GM18951 (cell line): ENCODE measurements around the gene LTB4R.
"Not testable (repeated sequence)": the region's sequence is repeated elsewhere in the genome, so short reads cannot be mapped to it uniquely, and the experiment has no call there.

ENCODE experiments used
- POLR2A ChIP-seq: IDR thresholded peaks from 4 replicates; pipeline ENCODE4 v1.6.1; 2011; ENCODE audit warnings: mild to moderate bottlenecking; ENCODE audit not compliant: insufficient read length, insufficient read depth; ENCODE audit errors: extremely low read depth
- in situ Hi-C: fragments of 300-500 bp; cut with MboI; formaldehyde crosslinking; loops from one replicate; pipeline ENCODE4 v1.12.0; 2022; ENCODE audit warnings: low sequenced_read_pairs, mixed read lengths, inconsistent platforms; ENCODE audit not compliant: unreplicated experiment

Gene LTB4R

GRCh38 chr14:24327303-24327702 lies 16.0 kb downstream of the LTB4R start:
- TF ChIP-seq POLR2A, result no peak
- in situ Hi-C loops, result no loop called here

- in situ Hi-C loops, result not testable (repeated sequence)
These were observed 16.6 kb downstream of the LTB4R start for GRCh38 chr14:24327914-24328313.

GRCh38 chr14:24329073-24329663 lies 17.9 kb downstream of the LTB4R start:
- in situ Hi-C loops, result no loop called here
- no peak for TF ChIP-seq POLR2A

- in situ Hi-C loops, result loop anchor here (10.0 kb wide), 1 partner anchor 105 kb away; no protein-coding TSS in a partner anchor
- TF ChIP-seq POLR2A, result no peak
These were observed 18.4 kb downstream of the LTB4R start for GRCh38 chr14:24329736-24330135.

GRCh38 chr14:24330973-24331674 lies 19.8 kb downstream of the LTB4R start:
- TF ChIP-seq POLR2A, result no peak
- in situ Hi-C loops, result loop anchor here (10.0 kb wide), 1 partner anchor 104 kb away; no protein-coding TSS in a partner anchor

- in situ Hi-C loops, result loop anchor here (10.0 kb wide), 1 partner anchor 103 kb away; no protein-coding TSS in a partner anchor
These were observed 20.5 kb downstream of the LTB4R start for GRCh38 chr14:24331731-24332267.

GRCh38 chr14:24332268-24332993 lies 21.1 kb downstream of the LTB4R start:
- in situ Hi-C loops, result loop anchor here (10.0 kb wide), 1 partner anchor 102 kb away; no protein-coding TSS in a partner anchor
- TF ChIP-seq POLR2A, result no peak

More at GRCh38 chr14:24331731-24332267, 20.5 kb downstream of the LTB4R start:
- TF ChIP-seq POLR2A, result no peak

- in situ Hi-C loops, result loop anchor here (10.0 kb wide), 1 partner anchor 100 kb away; no protein-coding TSS in a partner anchor
- no peak for TF ChIP-seq POLR2A
These were observed 23.4 kb downstream of the LTB4R start, which contains the start of gene ADCY4 for GRCh38 chr14:24334431-24335291. ADCY4 (minus strand) TSS chr14:24335071; CDS start chr14:24334652, 419 bp downstream.

- in situ Hi-C loops, result loop anchor here (10.0 kb wide), 1 partner anchor 99 kb away; no protein-coding TSS in a partner anchor
- no peak for TF ChIP-seq POLR2A
These were observed 24.3 kb downstream of the LTB4R start for GRCh38 chr14:24335461-24336171.

GRCh38 chr14:24337144-24337823 lies 26.0 kb downstream of the LTB4R start:
- TF ChIP-seq POLR2A, result no peak
- in situ Hi-C loops, result loop anchor here (10.0 kb wide), 1 partner anchor 98 kb away; no protein-coding TSS in a partner anchor

GRCh38 chr14:24337824-24338175 lies 26.5 kb downstream of the LTB4R start:
- TF ChIP-seq POLR2A, result no peak
- in situ Hi-C loops, result loop anchor here (10.0 kb wide), 1 partner anchor 97 kb away; no protein-coding TSS in a partner anchor
